ENCODE results near the gene TMEM181. TPM values are rescaled to one million over a fixed set of nuclear protein-coding genes. Genes with fewer than 3 reads are reported as not detected.
"Not testable (repeated sequence)": the region's sequence is repeated elsewhere in the genome, so short reads cannot be mapped to it uniquely, and the experiment has no call there.

Gene TMEM181, protein sequence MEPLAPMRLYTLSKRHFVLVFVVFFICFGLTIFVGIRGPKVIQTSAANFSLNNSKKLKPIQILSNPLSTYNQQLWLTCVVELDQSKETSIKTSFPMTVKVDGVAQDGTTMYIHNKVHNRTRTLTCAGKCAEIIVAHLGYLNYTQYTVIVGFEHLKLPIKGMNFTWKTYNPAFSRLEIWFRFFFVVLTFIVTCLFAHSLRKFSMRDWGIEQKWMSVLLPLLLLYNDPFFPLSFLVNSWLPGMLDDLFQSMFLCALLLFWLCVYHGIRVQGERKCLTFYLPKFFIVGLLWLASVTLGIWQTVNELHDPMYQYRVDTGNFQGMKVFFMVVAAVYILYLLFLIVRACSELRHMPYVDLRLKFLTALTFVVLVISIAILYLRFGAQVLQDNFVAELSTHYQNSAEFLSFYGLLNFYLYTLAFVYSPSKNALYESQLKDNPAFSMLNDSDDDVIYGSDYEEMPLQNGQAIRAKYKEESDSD
- 10 to 100 TPM; 23.2 to 25.5 (median 24.4) TPM for polyA plus RNA-seq (ENCODE audit: insufficient read length in 4 of 4)

DNA sequence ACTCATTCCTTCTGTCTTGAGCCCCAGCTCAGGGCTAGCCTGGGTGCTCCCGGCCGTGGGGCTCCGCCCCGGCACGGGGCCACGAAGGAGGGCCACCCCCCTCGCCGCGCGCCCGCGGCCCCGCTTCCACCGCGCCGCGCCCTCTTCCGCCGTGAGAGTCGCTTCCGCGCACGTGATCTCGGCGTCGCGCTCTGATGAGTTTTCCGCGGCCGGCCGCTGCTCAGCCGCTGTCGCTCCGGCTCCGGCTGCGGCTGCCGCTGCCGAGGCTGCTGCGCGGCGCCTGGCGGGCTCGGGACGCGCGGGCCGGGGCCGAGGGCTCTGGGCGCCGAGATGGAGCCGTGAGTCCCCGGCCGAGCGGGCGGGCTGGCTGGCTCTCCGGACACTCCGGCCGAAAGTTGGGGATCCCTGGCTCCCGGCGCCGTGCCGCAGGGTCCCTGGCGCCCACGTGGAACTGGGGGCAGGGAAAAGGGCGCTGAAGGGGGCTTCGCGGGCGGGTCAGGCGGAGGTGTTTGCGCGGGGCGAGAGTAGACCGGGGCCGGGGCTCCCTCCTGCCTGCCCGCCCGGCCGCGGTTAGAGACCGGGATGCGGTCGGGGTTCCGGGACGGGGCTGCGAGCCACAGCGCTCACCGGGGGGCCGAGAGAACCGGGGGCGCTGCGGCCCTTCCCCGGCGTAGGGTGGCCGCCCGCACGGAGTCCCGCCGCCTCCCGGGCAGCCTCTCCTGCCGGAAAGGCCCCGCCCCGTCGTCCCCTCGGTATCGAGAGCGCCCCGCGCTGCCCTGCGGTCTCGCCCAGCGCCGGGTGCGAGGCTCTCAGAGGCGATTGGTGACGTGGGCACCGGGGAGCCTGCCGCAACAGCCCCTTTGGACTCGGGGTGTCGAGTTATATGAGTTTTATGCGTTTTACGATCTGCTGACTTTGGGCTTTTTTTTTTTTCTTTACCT, at the start of gene TMEM181:
TSS of gene TMEM181 (plus strand) at position 197 of the 941 bp plus-strand sequence. CDS start at position 331, 134 bp downstream.
- peak in 3 of 4 donors; percentile 60 to 69 (median 66) for DNase-seq (ENCODE audit: low read depth in 4 of 4, low spot score in 3 of 4)

DNA sequence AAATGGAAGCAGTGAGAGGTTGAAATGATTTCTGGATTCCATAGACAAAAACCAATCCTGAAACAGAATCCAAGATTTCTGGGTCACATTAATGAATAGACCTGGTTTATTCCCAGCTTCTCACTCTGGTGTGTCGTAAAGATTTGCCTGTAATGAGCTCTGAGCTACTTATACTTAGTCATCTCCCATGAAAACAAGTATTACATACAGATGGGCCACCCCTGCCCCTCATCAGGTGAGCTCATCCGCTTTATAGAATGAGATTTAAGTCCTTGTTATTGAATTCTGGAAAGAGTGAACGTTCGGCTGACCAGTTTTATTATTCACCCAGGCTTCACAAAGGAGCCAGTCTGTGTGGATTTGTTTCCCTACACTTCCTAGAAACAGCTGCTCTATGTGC, 47.1 kb upstream of the TMEM181 start:
- DNase-seq (ENCODE audit: low read depth in 4 of 4, low spot score in 3 of 4), result no peak

DNA sequence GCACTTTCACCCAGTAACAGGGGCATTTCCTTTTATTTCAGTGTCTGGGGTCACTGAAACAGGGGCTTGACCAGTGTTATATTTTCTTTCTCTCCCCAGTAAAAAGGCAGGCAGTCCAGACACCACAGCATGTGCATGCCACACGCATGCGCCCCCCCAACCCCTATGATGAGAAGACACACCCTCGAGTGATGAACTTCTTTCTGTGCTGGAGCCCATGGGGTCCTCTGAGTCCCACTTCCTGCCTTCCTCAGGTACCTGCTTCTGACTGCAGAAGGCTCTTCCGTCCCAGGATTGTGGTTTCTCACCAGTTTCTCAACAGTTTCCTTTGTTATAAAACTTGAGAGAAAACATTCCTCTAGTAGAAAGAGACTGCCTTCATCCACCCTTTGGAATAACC, 45.7 kb upstream of the TMEM181 start:
- no peak for DNase-seq (ENCODE audit: low read depth in 4 of 4, low spot score in 3 of 4)

DNA sequence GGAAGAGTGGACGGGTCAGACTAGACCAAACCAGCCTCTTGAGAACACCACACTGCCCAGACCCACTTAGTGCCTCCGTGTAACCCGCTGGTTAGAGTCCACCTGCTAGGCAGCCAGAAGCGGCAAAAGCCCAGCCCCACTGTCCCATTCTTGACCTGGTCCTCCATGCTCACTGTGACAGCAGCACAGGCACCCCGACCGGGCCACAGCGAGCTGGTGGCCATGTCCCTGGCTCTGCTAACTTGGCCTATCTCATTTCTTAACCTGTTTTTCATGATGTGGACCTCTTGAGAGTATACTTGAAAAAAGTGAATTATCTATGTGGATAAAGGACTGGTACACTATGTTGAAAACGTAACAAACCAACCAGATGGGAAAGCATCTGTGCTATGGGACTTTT, 44.9 kb upstream of the TMEM181 start:
- no peak for DNase-seq (ENCODE audit: low read depth in 4 of 4, low spot score in 3 of 4)

DNA sequence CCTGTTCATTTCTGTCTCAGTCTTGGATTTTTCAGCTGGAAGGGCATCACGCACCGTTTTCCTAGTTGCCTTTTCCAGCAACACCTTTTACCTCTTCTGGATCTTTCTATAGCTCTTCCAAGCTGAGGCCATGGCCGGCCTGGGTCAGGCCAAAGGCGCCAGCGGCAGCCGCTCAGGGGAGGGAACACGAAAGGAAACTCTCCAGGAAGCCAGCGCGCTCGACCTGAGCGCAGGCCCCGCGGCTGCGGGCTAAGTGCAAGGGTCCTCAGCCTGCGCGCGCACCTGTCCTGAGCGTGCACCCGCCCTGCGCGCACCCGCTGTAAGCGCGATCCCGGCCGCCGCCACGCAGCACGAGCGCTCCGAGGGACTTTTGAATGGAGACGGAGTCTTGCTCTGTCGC, 43.8 kb upstream of the TMEM181 start:
- DNase-seq (ENCODE audit: low read depth in 4 of 4, low spot score in 3 of 4), result peak in 1 of 4 donors; percentile 16

DNA sequence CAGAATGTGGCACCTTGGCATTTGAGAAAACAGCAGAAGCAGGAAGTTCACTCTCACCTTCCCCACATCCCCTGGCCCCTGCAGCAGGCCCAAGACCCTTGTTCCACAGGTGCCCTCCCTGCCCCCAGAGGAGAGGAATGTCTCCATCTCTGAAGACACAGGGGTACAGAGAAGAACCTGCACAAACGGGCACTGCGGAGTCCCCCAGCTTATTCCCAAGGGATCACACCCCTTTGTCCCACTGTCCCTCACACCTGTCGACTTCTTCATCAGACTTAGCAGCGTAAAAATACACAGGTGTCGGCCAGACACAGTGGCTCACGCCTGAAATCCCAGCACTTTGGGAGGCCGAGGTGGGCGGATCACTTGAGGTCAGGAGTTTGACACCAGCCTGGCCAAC, 42.9 kb upstream of the TMEM181 start:
- DNase-seq (ENCODE audit: low read depth in 4 of 4, low spot score in 3 of 4), result no peak

DNA sequence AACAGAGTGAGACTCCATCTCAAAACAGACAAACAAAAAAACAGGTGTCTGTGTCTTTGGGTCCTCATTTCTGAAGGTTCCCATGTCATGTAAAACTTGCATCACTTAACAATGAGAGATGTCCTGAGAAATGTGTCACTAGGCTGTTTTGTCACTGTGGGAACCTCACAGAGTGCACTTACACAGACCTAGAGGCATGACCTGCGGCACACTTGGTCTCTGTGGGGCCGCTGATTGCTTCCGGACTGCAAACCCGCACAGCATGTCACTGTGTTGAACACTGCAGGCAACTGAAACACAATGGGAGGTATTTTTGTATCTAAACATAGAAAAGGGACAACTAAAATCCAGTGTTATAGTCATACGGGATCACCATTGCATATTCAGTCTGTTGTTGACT, 42.3 kb upstream of the TMEM181 start:
- no peak for DNase-seq (ENCODE audit: low read depth in 4 of 4, low spot score in 3 of 4)

DNA sequence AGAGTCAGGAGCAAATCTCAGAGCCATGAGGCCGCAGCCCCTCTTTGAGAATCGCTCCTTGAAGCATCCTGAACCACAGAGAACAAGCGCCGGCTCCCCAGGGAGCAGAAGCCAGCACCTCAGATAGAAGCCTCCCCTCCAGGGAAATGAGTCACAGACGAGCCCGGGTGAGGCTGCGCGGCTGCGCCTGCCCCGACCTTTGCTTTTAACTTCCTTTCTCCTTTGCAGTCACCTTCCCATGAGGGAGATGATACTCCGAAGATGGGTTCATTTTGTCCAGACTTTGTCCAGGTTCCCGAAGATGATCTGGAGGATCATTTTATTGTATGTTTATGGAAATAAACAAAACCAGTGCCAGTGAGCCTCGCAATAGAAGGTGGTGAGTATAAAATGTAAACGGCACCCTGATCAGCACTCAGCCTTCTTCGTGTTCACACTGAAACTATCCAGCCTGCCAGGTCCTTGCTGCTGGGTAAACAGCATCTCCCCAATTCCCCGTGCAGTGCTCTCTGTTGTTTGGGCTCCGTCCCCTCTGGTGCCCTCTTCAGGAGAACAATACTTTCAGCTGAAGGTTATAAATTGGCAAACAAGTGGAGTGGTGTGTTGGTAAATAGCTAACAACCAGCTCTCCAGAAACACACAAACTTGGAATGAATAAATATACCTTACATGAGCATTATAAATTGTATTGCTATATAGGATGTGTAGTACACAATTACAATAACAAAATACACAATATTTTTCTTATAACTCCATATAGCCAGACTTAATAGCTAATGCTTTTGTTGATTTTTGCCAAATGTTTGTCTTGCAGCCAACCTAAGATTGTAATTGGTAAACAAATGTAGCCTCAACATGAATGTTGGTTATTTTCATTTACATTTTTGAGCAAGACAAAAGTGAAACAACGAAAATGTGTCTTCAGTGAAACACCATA, 41.4 kb upstream of the TMEM181 start:
- DNase-seq (ENCODE audit: low read depth in 4 of 4, low spot score in 3 of 4), result peak in 1 of 4 donors; percentile 14

DNA sequence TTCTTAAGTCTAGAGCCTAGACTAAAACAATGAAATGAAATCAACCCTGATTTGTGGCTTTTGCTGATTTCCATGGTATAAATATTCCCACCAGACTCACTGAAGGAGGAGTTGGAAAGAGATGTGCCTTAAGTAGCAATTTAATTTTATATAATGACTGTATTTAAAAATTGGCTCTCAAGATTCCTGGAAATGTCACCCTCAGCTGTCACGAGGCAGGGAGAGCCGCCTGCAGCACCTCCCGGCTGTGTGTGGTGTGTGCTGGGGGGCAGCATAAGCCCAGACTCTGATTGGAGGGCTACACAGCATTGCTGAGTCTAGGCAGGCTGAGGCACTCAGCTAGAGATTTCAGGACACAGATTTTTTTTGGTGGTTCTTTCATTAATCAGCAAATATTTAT, 40.6 kb upstream of the TMEM181 start:
- DNase-seq (ENCODE audit: low read depth in 4 of 4, low spot score in 3 of 4), result no peak

DNA sequence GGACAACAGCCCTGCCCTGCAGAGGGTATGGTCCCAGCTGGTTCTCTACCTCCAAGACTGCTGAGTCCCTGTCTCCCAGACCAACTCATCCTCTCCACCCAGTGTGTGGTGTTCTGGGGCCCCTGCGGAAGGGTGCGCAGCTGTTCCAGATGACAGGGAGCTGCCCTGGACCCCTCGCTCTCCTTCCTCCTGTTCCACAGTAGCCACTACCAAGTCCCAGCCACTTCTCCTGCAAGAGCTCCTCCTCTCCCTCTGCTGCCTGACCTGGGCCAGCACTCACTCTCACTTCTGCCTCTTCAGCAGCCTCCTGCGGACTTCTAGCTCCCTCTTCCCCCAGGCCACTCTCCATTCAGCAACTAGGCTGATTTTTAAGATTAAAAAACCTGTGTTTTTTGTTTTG, 40.1 kb upstream of the TMEM181 start:
- no peak for DNase-seq (ENCODE audit: low read depth in 4 of 4, low spot score in 3 of 4)

DNA sequence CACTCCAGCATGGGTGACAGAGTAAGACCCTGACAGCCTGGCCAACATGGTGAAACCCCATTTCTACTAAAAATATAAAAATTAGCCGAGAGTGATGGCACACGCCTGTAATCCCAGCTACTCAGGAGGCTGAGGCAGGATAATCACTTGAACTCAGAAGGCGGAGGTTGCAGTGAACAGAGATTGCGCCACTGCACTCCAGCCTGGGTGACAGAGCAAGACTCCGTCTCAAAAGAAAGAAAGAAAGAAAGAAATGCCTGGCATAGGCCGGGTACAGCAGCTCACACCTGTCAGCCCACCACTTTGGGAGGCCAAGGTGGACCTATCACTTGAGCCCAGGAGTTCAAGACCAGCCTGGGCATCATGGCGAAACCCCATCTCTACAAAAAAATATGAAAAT, 38.9 kb upstream of the TMEM181 start:
- not testable (repeated sequence) for DNase-seq (ENCODE audit: low read depth in 4 of 4, low spot score in 3 of 4)

DNA sequence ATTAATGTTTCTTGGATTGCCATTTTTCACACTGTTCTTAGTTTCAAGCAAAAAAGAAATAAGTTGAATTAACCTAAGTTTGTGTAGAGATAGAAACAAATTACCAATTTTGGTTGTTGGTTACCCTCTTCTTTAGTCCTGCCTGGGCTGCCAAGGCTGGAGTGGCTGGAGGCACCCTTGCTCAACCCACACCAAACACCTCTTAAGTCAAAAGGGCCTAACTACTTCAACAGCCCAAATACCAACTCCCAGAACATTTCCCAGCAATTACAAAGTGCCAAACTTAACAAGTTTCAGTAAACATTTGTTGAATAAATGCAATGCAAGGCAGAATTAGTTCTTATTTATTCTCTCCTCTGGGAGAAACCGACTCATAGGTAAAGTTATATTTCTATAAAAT, 38.1 kb upstream of the TMEM181 start:
- DNase-seq (ENCODE audit: low read depth in 4 of 4, low spot score in 3 of 4), result no peak

DNA sequence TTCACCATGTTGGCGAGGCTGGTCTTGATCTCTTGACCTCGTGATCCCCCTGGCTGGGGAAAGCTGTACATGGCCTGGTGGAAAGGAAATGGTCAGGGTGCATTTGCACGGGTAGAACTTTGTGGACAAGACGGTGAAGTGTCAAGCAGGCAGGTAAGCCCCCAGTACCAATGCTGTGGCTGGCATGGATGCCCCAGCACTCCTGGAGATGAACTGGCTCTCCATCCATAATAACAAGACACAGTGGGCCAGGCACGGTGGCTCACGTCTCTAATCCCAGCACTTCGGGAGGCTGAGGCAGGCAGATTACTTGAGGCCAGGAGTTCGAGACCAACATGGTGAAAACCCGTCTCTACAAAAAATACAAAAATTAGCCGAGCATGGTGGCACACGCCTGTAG, 37.3 kb upstream of the TMEM181 start:
- no peak for DNase-seq (ENCODE audit: low read depth in 4 of 4, low spot score in 3 of 4)

DNA sequence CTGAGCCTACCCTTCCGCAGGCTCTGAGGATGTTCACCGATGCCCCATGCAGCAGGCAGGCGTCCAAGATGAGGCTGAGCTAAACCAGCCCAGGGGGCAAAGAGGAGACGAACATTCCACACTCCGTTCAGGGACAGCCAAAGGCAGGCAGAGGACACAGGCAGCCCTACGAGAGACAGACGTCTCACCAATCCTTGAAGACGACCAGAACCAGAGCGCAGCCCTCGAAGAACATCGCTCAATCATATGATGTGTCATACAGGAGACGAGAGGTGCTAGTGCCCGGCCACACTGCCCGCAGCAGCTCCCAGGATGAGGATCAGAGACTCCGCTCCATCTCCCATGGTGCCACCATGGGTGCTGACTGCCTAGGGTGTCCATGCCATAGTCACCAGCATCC, 35.6 kb upstream of the TMEM181 start:
- DNase-seq (ENCODE audit: low read depth in 4 of 4, low spot score in 3 of 4), result no peak

DNA sequence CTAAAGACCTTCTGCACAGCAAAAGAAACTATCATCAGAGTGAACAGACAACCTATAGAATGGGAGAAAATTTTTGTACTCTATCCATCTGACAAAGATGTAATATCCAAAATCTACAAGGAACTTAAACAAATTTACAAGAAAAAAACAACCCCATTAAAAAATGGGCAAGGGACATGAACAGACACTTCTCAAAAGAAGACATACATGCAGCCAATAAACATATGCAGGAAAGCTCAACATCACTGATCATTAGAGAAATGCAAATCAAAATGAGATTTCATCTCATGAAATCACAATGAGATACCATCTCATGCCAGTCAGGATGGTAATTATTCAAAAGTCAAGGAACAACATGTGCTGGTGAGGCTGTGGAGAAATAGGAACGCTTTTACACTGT, 32.0 kb upstream of the TMEM181 start:
- DNase-seq (ENCODE audit: low read depth in 4 of 4, low spot score in 3 of 4), result not testable (repeated sequence)

DNA sequence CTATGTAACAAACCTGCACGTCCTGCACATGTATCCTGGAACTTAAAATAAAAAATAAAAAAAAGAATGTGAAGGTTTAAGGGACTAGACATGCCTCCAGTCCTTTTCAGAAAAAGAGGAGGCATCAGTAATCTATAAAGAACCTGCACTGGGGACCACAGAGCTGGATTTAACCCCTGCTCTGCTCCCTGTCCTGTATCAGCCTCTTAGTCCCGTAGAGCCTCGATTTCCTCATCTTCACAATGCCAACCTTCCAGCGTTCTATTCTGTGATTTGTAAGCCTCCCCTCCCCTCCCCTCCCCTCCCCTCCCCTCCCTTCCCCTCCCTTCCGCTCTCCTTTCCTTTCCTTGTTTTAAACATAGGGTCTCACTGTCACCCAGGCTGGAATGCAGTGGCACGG, 31.1 kb upstream of the TMEM181 start:
- DNase-seq (ENCODE audit: low read depth in 4 of 4, low spot score in 3 of 4), result no peak

DNA sequence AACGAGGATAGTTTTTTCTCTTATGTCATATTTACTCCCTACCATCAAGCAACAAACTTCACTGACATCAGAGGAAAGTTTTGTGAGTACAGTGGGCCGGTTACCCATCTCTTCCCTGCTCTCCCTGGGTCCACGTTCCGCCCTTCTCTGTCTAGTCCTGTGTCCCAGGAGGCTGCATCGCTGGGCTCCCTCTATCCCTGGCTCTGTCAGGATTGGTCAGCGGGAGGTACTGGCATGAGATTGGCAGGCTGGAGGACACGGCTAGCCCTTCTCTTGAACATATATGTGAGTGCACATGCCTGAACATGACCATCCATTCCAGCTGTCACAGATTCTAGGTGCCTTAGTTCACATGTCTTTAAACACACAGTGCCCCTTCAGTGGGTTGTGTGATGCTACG, 30.3 kb upstream of the TMEM181 start:
- no peak for DNase-seq (ENCODE audit: low read depth in 4 of 4, low spot score in 3 of 4)

DNA sequence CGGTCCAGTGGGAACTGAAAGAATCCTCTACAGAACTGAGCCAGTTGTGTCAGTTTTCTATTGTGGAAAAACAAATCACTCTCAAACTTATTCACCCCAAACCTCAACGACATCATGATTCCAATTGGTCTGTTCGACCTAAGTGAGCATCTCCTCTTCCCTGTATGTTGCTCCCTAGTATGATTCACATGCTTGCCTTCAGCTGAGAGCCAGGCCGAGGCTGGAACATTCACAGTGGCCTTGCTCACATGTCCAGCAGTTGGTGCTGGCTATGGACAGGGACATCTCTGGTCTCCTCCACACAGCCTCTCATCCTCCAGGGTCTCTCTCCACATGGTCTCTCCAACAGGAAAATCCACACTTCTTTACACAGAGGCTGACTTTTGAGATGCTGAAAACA, 28.3 kb upstream of the TMEM181 start:
- no peak for DNase-seq (ENCODE audit: low read depth in 4 of 4, low spot score in 3 of 4)

DNA sequence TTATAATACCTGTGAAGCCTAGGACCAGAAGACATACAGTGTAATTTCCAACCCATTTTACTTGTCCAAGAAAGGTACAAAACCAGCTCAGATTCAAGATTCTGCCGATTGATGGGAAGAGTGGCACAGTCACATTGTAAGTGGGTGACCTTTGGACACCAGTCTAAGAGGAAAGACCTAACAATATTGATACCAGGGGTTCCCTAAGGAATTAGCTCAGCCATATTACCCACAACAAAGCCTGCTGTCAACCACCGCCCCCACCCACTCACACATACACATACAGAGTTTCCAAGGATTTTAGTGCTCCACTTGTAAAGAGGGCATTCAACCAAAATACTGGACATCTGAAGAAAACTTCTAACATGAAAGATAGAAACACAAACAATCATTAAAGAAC, 27.9 kb upstream of the TMEM181 start:
- DNase-seq (ENCODE audit: low read depth in 4 of 4, low spot score in 3 of 4), result no peak

All from left renal pelvis (tissue), 4 donors.